ENCODE data around the gene TMEM95.

DNA sequence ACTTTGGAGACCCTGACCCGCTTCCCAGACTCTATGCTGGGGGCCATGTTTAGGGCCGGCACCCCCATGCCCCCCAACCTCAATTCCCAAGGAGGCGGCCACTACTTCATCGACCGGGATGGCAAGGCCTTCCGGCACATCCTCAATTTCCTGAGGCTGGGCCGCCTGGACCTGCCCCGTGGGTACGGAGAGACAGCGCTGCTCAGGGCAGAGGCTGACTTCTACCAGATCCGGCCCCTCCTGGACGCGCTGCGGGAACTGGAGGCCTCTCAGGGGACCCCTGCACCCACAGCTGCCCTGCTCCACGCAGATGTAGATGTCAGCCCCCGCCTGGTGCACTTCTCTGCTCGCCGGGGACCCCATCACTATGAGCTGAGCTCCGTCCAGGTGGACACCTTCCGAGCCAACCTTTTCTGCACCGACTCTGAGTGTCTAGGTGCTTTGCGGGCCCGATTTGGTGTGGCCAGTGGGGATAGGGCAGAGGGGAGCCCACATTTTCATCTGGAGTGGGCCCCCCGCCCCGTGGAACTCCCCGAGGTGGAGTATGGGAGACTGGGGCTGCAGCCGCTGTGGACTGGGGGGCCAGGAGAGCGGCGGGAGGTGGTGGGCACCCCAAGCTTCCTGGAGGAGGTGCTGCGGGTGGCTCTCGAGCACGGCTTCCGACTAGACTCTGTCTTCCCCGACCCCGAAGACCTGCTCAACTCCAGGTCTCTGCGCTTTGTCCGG lies 1.9 kb upstream of the TMEM95 start:
- no peak for TF ChIP-seq POLR2A (IDR thresholded peaks at IDR 0.05)
- TF ChIP-seq, protein P1, sequence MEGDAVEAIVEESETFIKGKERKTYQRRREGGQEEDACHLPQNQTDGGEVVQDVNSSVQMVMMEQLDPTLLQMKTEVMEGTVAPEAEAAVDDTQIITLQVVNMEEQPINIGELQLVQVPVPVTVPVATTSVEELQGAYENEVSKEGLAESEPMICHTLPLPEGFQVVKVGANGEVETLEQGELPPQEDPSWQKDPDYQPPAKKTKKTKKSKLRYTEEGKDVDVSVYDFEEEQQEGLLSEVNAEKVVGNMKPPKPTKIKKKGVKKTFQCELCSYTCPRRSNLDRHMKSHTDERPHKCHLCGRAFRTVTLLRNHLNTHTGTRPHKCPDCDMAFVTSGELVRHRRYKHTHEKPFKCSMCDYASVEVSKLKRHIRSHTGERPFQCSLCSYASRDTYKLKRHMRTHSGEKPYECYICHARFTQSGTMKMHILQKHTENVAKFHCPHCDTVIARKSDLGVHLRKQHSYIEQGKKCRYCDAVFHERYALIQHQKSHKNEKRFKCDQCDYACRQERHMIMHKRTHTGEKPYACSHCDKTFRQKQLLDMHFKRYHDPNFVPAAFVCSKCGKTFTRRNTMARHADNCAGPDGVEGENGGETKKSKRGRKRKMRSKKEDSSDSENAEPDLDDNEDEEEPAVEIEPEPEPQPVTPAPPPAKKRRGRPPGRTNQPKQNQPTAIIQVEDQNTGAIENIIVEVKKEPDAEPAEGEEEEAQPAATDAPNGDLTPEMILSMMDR (IDR thresholded peaks at IDR 0.05) = no peak
